GM12873 (cell line): ENCODE measurements around the gene QKI.

ENCODE experiments used
- CTCF ChIP-seq: IDR thresholded peaks from 2 replicates; pipeline ENCODE4 v1.5.1; 2012; ENCODE audit warnings: low read depth, mild to moderate bottlenecking, moderate library complexity, low read length, control low read depth; ENCODE audit not compliant: insufficient read depth; ENCODE audit errors: missing control alignments

QKI gene

GRCh38 chr6:163414117-163414945 is at the start of gene QKI:
QKI (plus strand) TSS chr6:163414718; CDS start chr6:163415194, 476 bp downstream.
- no peak for TF ChIP-seq CTCF

- no peak for TF ChIP-seq CTCF
Measured at GRCh38 chr6:163366288-163366687, 48.2 kb upstream of the QKI start.

- TF ChIP-seq CTCF, result no peak
Measured at GRCh38 chr6:163367497-163368183, 46.9 kb upstream of the QKI start.

- TF ChIP-seq CTCF, result no peak
Measured at GRCh38 chr6:163369141-163369540, 45.4 kb upstream of the QKI start.

- TF ChIP-seq CTCF, result no peak
Measured at GRCh38 chr6:163369628-163370365, 44.7 kb upstream of the QKI start.

- no peak for TF ChIP-seq CTCF
Measured at GRCh38 chr6:163370464-163371117, 43.9 kb upstream of the QKI start.
